AG08396 (cell line): Measurements from ENCODE around the gene ABCB9.
A peak's percentile ranks its signal among the peaks of the same experiment; 100 is the strongest.
"Not testable (repeated sequence)": the region's sequence is repeated elsewhere in the genome, so short reads cannot be mapped to it uniquely, and the experiment has no call there.

Experiments used
- DNase-seq: peaks from one replicate; pipeline ENCODE4 v3.0.0; 2012; ENCODE audit warnings: low spot score, mixed read lengths

ABCB9 gene

DNA sequence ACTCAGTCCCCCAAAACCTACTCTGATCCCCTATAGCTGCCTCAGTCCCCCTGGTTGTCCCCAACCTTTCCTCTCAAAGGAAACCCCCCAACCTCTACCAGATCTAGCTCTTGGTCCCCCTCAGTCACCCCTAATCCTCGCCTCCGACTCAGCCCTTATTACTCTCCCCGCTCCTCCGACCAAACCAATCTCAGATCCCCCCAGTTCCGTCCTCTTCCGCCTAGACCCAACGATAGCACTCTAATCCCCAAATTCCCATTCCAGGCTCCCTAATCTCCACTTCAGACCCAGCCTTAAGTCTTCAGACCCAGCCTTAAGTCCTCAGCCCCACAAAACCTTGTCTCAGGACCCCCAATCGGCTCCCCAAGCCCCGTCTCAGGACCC, 71.0 kb downstream of the ABCB9 start:
- DNase-seq: no peak

DNA sequence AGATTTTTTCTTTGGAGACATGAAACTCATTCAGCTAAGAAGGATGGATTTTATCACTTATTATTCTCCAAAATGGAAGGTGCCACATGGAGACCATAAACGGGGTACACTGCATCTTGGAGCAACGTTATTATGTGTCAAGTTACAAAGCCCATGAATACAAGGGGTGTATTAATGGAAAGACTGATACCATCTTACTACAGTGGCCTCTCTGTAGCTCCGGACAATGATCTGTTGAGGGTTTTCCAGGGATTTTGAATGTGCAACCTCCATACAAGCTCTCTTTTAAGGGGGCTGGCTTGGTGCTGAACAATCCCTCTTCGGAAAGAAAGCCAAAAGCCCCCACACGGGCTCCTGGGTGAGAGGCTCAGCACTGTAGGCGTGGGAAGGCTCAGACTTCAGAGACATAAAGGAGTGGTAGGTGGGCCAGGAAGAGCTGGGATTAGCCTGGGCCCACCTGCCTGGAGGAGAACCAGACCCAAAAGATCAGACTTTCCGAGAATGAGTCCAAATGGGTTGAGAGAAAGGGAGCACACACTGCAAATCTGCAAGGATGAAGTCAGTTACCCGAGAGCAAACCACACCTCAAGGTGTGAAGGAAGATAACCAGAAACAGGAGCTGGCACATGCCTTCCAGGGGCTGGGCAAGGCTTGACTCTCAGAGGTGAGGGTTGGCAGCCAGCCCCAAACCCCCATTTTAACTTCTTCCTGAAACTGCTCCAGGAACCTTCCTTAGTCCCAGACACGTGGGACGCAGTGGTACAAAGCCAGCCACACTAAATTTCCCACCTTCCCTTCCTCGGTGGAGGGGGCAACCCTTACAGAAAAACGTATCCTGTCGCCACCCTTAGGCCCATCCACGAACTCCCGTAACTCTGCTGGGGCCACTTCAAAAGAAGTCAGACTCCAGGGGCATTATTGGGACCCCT, 71.8 kb downstream of the ABCB9 start:
- no peak for DNase-seq

DNA sequence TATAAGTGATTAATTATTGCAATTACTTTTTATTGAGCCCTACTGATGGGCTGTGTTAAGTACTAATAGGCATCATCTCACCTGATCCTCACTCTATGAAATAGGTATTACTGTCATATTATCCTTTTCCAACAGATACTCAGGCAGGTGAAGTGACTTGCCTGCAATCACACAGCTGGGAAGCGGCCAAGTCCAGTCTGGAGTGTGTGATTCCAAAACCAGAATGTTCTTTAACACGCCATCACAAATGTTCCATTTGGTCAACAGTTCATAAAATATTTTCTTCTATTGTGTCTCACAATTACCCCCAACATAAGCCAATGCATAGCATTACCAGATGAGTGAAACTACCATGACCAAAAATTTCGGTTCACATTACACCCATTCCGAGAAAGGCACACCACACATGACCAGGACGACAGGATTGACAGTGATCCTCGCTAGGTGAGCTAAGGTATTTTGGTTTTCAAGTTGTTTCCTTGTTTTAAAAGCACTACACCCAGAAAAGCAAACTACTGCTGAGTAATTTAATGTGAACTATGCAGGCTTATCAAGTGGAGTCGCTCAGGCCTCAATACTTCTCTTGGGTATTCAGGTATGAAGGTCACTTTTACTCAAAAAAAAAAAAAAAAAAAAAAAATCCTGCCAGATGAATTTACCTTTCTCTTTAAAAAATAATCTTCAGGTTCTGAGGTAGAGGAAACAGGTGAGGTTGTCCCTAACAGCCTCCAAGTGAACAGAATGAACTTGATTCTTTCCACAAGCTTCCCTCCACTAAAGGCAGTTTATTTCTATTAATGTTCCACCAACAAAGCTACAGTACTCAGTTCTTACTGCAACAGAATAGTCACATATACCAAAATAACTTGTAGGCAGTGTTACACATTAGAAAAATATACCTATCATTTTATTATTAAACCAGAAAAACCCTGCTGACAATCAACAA, 72.8 kb downstream of the ABCB9 start:
- no peak for DNase-seq

DNA sequence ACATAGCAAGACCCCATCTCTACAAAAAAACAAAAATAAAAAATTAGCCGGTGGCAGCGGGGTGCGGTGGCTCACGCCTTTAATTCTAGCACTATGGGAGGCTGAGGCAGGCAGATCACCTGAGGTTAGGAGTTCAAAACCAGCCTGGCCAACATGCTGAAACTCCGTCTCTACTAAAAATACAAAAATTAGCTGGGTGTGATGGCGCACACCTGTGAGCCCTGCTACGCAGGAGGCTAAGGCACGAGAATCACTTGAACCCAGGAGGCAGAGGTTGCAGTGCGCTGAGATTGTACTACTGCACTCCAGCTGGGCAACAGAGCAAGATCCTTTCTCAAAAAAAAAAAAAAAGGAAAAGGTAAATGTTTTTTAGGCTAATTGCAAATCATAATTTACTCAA, 73.5 kb downstream of the ABCB9 start:
- DNase-seq: not testable (repeated sequence)

DNA sequence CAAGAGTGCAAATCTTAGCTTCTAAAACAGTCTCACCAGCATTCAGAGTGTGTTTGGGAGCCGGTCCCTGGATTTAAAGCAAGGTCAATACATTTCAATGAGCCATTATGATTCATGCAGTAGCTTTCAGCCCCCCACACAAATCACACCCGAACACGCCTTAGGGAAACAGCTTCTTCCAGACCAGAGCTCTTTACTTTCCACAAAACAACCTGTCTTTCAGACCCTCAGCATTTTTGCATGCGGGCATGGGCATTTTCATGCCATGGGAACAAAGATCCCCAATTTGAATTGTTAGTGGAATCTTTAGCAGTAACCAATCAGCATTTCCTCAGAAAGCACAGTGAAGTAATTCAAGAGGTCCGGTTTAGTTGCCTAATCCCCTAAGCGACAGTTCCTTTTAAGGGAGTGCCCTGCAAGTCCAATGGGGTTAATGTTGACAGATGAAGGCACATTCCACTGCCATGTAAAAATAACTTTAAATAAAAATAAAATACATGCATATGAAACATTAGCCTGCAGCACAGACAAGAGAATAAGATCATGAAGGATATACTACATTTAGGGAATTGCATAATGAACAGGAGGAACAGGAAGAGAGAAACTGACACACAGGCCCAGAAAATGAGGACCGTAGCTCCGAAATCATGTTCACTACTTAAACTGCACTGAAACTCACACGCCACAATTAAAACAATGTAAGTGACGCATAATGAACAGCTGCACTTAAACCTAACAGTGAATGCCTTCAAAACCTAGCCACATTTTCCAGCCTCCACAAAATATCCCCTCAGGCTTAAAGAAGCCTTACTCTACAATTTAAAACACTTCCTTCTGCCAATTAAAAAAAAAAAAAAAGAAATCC, 74.4 kb downstream of the ABCB9 start:
- DNase-seq: no peak

DNA sequence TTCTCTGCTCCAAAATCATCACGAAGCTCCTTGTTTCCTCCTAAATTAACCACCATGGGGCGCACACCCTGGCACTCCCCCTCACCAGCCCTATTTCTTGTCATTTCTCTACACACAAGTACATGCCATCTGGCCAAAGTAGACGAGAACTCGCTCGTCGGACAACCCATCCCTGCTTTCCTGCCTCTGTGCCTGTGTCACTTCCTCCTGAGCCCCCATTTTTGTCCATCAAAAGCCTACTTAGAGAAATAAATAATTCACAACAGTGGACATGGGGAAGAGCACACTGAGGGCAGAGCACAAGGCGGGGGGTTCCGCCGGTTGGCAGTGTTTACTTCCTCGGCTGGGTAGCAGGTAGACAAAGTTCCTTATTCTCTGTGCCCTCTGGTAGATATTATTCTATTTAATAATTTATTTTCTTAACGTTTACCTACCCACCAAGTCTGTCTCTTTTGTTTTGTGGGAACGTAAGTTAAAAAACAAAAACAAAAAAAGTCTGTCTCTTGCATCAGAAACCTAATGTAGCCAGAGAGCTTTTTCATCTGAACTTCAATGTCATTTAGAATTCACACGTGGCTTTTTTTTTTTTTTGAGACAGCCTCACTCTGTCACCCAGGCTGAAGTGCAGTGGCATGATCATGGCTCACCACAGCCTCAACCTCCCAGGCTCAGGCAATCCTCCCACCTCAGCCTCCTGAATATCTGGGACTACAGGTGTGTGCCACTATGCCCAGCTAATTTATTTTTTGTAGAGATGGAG, 76.3 kb downstream of the ABCB9 start:
- DNase-seq: no peak

DNA sequence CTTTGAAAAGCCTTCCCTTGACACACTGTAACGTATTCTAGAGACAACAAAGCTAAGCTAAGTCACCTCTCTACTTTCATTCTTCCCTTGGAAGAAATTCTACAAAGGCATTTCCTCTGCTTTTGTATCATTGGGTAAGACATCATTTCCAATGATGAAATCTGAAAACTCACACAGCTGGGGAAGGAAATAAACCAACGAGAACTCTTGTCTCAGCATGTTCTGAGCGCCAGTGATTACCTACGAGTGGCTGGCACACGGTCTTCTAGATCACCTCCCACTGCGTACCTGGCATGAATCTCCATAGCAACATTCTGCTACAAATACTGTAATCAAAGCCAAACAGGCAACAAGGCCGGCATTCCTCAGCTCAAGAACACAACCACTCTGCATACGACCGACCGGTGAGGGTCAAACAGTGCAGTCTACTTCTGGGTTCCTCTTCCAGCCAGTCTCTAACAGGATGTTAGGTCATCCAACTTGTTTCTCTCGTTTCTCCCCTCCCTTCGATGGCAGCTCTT, 78.0 kb downstream of the ABCB9 start:
- DNase-seq: no peak

DNA sequence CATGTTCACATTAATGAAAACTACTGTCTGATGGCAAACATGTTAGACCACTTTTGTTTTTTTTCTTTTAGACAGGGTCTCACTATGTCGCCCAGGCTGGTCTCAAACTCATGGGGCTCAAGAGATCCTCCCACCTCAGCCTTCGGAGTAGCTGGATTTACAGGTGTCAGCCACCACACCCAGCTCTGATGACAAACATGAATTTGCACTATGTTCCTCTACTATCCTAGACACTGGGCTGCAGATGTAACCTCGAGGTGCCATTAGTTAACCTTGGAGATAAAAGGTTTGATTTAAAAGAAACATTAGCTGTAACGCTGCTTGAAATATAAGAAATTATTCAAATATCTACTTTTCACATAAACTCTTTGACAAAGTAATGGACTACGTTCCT, 78.4 kb downstream of the ABCB9 start:
- DNase-seq: no peak

DNA sequence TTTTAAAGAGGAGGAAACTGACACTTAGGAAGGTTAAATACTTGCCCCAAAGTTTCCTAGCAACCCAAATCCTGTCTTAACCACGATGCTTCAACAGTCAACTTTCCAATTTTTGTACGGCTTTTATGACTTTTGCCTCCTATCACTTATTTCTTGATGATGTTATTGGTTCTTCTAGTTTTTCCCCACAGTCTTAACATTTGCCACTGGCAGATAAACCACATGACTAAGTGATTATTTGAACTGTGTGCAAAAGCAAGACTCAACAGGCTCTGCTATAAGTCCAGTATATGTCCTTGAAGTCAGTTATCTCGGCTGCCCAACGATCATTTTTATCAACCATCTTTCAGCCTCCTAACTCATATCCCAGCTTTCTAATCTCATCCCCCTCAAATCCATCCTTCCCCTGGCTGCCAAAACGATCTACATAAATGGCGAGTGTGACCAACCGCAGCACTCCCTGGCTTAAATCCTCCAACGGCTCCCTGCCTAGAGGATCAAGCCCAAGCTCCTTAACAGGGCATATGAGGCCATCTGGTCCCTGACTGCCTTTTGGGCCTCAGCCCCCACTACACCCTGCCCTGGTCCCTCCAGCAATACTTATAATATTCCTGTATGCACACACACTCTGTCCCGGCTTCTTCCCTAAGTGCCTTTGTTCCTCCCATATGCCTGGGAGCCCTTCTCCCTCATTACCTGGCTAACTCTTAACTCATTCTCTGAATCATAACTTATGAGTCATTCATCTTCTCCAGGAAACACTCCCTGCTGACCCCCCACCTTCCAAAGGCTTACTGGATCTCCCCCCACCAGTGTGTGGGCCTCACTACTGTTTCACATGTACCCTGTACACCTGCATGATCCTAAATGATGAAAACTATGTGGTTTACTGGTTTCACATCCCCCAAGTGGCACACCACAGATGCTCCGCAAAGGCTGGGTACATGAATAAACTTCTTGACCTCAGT, 79.1 kb downstream of the ABCB9 start:
- no peak for DNase-seq

DNA sequence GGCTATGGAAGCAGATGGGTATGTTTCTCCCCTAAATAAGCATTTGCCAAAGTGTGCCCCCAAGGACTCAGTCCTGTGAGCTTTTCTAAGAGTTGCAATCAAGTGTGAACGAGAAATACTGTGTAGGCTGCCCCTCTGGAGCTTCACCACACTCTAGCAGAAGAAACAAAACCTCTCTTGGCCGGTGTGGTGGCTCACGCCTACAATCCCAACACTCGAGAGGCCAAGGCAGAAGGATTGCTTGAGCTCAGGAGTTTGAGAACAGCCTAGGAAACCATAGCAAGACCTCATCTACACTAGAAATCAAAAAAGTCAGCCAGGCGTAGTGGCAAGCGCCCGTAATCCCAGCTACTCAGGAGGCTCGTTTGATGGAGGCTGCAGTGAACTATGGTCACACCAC, 80.1 kb downstream of the ABCB9 start:
- DNase-seq: no peak

DNA sequence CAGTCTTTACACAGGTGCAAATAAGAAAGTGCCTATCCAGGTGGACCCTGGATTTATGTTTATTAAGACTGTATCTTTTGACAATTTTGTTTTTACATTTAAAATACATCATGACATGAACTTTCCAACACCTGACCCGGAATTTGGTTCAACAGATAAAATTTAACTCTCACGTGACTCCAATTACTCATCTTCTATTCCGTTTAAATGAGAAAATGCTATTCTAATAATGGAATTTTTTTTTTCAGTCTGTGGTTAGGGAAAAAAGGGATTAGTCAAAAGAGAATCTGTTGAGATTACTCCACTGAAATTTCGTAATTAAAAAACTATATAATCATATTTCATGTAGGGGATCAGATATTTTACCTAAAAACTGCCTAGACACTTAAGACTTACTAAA, 81.4 kb downstream of the ABCB9 start:
- no peak for DNase-seq

DNA sequence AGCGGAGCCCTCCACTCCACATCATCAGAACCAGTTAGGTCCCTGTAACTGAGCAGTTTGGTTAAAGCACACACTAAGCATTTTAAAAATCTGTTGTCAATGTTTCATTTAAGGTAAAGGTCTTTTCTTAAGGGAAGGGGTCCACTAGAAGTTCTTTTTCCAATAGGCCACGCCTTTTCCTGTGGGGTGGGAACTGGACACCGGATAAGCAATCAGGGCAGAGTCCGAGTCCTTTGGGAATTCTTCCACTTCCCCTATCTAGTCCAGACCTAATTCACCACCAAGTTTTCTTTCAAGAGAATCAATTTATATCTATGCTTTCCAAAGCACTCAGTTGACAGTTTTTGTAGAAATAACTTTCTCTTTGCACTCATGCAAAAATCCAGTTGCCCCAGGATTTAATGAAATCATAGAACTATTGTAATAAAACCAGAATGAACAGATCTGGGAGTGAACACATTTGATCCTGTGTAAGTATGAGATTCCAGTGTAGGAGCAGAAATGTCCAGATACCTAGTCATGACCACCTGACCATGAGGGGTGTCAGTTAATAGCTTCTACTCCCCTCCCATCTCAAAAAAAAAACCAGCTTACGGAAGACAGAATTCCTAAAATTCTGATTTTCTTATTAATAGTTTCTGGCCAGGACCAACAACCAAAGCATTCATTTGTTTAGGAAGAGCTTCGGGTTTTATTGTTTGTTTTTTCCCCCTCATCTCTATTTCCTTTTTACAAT, 82.0 kb downstream of the ABCB9 start:
- DNase-seq: no peak

DNA sequence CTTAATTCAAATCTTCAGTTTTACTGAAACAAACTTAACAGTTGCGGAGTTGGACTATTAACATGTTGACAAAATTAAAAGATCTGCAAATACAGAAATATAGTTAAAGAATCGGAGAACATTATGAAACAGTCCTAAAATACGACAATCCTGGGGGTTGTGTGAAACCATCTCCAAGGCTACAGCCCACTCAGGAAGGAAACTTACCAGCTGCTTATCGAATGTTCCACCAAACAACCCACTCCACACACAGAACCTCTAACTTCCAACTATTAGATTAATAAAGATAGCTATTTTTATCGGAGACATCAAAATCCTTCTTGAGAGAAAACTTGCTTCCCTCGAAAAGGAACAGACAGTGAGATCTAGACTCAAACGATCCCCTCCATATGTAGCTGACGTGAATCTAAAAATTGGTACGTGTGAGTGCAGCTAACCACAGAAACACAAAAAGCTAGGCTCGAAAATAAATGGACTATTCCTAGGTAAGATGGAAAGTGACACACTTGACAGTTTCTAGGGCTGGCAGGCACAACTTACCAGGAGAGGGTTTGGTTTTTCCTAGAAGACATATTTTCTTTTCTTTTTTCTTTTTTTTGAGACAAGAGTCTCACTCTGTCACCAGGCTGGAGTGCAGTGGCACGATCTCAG, 83.2 kb downstream of the ABCB9 start:
- no peak for DNase-seq

DNA sequence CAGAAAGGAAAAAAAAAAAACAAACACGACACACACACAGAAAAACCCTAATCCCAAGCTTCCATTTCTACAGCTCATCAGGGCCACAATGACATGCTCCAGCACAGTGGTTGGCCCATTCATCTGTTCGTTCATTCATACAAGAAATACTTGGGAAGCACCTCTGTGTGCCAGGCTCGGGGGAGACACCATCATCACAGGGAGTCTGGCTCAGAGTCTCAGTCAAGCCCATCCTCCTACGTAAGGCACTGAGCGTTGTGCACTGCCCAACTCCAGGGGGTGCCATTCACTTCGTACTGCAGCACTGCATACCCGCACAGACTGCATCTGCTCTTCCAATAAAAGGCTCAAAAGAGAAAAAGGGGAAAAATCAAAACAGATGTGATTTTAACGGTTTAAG, 85.6 kb downstream of the ABCB9 start:
- peak; percentile 48 for DNase-seq

DNA sequence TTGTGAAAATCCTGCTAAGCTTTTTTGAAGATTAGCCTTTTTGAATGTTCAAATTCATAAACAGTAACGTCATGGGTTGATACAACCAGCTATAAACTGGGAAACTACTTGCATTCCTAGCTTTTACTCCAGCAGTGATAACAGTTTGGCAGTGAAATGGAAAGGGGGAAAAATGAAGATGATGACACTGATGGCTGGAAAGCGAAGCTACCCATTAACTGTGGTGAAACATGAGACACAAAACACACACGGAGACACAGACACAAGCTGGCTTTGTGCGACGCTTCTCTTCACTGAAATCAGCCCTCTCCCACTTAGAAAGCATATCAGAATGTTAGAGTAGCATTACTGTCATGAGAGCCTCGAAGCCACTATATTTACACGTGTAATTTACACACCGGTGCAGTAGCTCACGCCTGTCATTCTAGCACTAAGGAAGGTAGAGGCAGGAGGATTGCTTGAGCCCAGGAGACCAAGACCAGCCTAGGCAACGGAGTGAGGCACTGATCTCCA, 86.1 kb downstream of the ABCB9 start:
- DNase-seq: peak; percentile 47
